HG03460 (cell line): Measurements from ENCODE around the gene C1QTNF5.

Experiments used
- ATAC-seq: cut with Tn5 transposase; IDR thresholded peaks from one replicate; pipeline ENCODE4 v1.9.1; 2021; ENCODE audit not compliant: unreplicated experiment

C1QTNF5 gene

GRCh38 chr11:119373059-119373920, 32.6 kb upstream of the C1QTNF5 start:
- no peak for ATAC-seq

GRCh38 chr11:119372260-119373058, 31.8 kb upstream of the C1QTNF5 start:
- no peak for ATAC-seq

GRCh38 chr11:119371778-119372182, 31.1 kb upstream of the C1QTNF5 start:
- no peak for ATAC-seq

- no peak for ATAC-seq
Observed at GRCh38 chr11:119371067-119371601, 30.5 kb upstream of the C1QTNF5 start.

GRCh38 chr11:119370486-119371046, 29.9 kb upstream of the C1QTNF5 start:
- no peak for ATAC-seq

GRCh38 chr11:119369132-119369925, 28.6 kb upstream of the C1QTNF5 start:
- ATAC-seq: no peak

- no peak for ATAC-seq
Observed at GRCh38 chr11:119368121-119369034, 27.7 kb upstream of the C1QTNF5 start.

- ATAC-seq: no peak
Observed at GRCh38 chr11:119367661-119368120, 27.0 kb upstream of the C1QTNF5 start.

GRCh38 chr11:119366690-119367620, 26.3 kb upstream of the C1QTNF5 start:
- no peak for ATAC-seq

GRCh38 chr11:119365071-119365591, 24.4 kb upstream of the C1QTNF5 start:
- ATAC-seq: no peak

GRCh38 chr11:119363851-119364590, 23.3 kb upstream of the C1QTNF5 start:
- no peak for ATAC-seq

GRCh38 chr11:119363081-119363850, 22.6 kb upstream of the C1QTNF5 start:
- no peak for ATAC-seq

GRCh38 chr11:119362741-119363080, 22.0 kb upstream of the C1QTNF5 start:
- ATAC-seq: no peak

GRCh38 chr11:119361941-119362725, 21.4 kb upstream of the C1QTNF5 start:
- ATAC-seq: no peak

- ATAC-seq: no peak
Observed at GRCh38 chr11:119361056-119361787, 20.5 kb upstream of the C1QTNF5 start.
